DMS153 (cell line): Measurements from ENCODE around the gene TDRD5.
"Not testable (repeated sequence)": the region's sequence is repeated elsewhere in the genome, so short reads cannot be mapped to it uniquely, and the experiment has no call there.

Experiments used
- DNase-seq: peaks from one replicate; lab custom pipeline; 2025; lab: John Stamatoyannopoulos, UW

The TDRD5 gene

DNA sequence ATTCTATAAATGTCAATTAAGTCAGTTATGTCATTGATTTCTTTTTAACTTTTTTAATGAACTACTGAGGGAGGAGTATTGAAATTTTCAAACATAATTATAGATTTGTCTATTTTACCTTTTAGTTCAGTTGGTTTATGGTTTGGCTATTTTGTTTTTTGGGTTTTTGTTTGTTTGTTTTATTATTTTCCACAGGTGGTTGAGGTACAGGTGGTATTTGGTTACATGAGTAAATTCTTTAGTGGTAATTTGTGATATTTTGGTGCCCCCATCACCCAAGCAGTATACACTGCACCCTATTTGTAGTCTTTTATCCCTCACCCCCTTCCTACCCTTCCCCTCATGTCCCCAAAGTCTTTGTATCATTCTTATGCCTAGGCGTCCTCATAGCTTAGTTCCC lies 9.5 kb downstream of the TDRD5 start:
- DNase-seq: no peak

DNA sequence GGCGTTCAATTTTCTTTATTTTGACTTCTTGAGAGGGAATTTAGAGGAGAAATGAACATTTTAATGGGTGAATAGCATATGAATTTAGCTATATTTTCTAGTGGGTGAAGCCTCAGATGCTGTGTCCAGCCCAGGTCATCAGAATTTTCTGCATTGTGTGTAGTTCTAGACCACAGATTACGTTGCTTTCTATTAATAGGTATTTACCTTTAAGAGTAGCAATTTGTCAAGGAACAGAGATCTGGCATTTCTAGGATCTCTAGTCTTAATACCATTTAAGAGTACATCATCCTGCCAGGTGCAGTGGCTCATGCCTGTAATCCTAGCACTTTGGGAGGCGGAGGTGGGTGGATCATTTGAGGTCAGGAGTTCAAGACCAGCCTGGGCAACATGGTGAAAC lies 20.7 kb downstream of the TDRD5 start:
- DNase-seq: no peak

DNA sequence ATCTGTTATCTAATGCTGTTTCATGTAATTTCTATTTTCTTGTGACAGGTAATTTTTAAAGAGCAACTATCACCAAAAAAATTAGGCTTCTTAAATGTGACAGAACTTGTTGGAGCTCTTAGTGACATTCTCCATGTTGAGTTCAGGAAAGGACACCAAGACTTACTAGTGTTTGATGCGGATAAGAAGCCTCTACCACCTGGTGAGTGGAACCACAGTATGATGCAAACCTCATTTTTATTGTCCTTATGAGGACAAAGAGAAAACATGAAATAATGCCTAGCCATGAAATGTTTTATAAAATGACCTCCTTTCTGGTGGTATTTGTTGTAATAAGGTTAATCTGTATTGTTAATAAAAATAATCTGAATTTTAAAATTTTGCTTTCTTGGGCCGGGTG lies 39.1 kb downstream of the TDRD5 start:
- no peak for DNase-seq

DNA sequence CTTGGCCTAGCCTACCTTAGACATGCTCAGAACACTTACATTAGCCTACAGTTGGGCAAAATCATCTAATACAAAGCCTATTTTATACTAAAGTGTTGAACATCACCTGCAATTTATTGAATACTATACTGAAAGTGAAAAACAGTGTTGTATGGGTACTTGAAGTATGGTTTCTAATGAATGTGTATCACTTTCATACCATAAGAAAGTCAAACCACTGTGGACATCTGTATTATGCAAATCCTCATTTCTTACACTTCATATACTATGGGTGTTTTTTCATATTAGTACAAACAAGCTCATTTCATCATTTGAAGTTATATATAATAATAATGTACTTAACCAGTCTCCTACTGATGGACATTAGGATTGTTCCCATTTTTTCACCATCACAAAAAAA lies 41.2 kb downstream of the TDRD5 start:
- no peak for DNase-seq

DNA sequence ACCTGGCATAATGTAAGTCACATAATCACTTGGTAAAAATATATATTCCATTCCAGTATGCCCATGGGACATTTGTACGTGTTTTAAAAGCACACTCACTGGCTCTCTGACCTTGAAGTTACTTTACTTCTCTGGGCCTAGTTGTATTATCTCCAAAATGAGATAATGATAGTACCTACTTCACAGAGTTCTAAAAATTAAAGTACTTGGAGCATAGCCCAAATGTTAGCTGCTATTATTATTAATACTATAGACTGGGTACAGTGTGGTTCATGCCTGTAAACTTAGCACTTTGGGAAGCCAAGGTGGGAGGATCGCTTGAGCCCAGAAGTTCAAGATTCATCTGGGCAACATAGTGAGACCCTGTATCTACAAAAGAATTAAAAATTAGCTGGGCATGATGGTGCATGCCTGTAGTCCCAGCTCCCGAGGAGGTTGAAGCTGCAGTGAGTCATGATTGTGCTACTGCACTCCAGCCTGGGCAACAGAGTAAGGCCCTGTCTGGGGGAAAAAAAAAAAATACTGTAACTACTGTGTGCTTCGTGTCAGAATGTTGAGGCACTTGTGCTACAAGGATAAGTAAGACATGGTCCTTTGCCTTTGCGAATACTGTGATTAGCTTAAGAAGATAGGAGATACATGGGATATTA lies 45.7 kb downstream of the TDRD5 start:
- DNase-seq: no peak

DNA sequence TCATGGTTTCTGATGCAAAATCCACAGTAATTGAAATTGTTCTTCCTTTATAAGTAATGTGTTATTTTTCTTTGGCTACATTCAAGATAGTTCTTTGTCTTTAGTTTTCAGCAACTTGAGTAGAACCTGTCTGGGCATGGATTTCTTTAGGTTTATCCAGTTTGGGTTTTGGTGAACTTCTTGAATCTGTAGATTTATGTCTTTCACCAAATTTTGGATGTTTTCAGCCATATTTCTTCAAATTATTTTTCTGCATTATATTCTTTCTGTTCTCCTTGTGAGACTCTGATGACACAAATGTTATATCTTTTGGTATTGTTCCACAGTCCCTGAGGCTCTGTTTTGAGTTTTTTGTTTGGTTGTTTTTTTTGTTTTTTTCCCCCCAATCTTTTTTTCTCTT lies 69.4 kb downstream of the TDRD5 start:
- no peak for DNase-seq

DNA sequence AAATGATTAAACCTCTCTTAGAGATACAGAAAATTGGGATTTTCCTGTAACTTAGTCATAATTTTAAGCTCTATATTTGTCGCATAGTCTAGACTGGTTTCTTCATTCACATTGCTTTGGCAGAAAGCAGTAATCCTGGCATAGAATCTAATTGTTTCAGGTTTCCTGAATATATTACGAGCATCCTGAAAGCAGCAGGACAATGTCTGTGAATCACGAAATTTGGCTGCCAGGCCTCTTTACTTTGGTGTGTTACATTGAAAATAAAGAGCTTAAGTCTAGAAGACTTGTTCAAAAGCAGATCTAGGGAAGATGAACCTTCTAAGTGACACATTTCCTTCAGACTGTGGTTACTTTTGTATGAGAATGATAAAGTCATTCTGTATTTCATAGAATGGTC lies 72.2 kb downstream of the TDRD5 start:
- DNase-seq: no peak

DNA sequence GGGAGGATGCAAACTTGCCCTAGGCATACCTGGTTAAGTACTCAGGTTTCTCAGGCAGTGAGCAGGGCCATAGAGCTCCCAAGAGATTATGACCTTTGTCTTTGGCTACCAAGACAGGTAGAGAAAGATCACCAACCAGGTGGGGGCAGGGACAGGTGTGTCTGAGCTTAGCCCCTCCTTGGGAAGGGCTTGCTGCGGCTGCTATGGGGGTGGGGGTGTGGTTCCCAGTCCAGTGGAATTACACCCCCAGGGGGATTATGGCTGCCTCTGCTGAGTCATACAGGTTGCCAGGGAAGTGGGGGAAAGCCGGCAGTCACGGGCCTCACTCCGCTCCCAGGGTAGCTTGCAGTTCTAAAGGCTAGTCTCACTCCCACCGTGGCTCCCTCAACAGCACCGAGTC lies 86.2 kb downstream of the TDRD5 start:
- DNase-seq: no peak

DNA sequence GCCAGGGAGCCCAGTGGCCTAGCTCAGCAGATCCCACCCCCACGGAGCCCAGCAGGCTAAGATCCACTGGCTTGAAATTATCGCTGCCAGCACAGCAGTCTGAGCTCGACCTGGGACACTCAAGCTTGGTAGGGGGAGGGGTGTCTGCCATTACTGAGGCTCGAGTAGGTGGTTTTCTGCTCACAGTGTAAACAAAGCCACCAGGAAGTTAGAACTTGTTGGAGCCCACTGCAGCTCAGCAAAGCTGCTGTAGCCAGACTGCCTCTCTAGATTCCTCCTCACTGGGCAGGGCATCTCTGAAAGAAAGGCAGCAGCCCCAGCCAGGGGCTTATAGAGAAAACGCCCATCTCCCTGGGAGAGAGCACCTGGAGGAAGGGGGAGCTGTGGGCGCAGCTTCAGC lies 102.9 kb downstream of the TDRD5 start:
- DNase-seq: not testable (repeated sequence)

DNA sequence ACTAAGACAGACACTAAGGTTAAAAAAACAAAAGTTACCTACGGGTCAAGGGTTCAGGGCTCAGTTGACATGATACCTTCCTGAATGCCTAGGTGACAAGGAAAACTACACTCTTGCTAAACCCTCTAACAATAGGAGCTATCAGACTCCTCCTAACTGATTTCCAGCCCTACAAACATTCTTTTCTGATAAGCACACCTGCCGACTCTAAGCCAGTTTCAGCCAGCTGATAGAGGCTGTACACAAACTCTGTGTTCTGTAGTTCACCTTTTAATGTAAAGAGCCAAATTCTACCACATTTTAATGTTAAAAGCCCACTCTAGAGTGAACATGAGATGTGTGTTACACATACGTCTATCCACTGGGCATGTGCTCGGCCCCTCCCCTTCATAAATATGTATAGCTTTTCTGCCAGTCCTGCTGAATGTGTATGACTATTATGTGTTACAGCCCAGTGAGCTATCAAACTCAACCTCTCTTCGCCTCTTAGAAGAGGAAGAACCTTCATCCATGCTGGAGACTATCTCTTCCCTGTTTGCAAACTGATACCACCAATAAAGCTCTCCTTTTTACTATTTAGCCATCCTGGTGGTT lies 111.4 kb downstream of the TDRD5 start:
- no peak for DNase-seq

DNA sequence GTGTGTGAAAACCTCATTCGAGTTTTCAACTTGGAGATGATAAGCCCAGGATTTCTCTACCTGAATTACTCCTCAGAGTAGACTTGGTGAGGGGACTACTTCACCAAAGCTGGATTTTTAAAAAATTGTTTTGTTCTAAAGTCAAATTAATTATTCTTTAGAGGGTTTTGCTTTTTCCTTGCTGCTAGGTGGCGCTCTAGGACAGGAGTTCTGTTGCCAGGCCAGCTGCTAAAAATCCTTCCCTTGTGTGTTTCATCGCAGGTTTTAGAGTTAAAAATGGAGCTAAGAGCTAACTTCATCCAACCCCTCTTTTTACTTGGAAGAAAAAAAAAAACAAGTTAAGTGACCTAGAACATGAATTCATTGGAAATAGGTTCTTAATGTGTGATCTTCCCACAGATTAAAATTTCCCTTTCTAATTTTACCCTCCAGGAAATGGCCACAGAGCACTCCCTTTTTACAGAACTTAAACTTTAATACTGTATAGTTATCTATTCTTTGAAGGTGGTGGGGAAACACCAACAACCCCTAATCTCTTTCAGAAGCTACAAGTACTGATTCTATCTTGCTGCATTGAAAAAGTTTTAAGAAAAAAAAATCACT lies 114.8 kb downstream of the TDRD5 start:
- DNase-seq: peak; percentile 29

DNA sequence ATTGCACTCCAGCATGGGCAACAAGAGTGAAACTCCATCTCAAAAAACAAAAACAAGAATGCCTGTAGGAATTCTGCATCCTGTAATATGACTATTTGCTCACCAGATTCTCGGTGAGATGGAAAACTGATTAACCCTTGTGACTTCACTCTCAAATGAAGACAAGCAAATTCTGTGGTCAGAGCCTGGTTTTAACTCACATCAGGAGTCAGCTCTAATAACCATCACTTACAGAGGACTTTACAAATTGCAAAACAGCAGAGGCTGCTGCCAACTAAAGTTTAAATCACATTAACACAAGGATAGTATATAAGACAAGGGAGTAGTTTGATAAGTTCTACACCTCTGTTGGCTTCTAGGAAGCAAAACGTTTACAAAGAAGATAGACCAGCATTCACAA lies 115.8 kb downstream of the TDRD5 start:
- DNase-seq: no peak

DNA sequence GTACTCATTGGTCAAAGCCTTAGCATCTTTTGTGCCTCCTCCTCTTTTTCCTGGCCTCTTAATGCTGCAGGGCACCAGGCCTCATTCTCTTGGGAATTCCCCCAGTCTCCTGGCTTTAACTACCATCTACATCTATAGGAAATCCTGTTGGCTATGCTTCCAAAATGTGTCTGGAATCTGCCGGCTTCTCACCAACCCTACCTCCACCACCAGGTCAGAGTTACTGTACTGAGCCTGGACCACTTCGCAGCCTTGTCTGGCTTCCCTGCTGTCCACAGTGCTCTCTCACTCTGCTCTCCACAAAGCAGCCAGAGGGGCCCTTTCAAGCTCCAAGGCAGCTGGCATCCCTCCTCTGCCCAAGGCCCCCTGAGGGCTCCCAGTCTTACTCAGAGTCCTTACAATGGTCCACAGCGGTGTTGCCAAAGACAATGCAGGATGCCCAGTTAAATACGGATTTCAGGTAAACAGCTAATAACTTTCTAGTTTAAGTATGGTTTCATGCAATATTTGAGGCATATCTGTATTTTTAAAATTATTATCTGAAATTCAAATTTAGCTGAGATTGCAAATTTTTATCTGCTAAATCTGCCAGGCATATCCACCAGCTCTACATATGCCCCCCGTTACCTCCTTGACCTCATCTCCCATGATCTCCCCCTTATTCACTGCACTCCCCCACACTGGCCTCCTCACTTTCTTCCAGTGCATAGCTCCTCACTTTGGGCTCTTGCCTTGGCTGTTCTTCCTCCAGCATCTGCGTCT lies 117.0 kb downstream of the TDRD5 start:
- DNase-seq: no peak

DNA sequence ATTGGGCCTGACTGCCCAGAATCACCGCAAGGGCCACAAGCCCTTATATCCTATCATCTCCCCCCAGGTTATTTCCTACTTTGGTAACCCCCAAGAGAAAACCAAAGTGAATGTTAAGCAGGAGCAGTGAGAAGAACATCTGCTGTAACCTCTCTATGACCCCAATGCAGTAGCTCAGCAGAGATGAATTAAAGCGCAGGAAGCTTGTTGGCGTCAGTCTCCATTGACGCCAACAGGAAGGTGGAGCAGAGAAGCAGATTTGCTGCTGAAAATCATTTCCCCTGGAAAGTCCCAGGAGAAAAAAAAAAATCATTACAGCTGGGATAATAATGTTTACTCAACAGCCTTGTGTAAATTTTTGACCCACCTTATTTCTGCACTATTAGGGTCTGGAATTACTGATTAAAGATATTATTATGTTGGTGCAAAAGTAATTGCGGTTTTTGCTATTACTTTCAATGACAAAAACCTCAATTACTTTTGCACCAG lies 118.3 kb downstream of the TDRD5 start:
- peak; percentile 9 for DNase-seq

DNA sequence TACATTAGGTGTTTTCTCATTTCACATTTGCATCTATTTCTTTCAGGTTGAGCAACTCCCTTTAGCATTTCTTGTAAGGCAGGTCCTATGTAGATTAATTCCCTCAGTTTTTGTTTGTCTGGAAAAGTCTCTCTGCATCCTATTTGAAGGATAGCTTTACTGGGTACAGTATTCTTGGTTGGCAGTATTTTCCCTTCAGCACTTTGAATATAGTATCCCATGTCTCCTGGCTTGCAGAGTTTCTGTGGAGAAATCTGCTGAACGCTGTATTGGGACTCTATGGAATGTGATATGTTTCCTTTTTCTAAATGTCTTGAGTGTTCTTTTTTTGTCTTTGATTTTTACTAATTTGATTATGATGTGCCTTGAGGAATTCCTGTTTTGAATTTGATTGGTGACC lies 122.5 kb downstream of the TDRD5 start:
- no peak for DNase-seq

DNA sequence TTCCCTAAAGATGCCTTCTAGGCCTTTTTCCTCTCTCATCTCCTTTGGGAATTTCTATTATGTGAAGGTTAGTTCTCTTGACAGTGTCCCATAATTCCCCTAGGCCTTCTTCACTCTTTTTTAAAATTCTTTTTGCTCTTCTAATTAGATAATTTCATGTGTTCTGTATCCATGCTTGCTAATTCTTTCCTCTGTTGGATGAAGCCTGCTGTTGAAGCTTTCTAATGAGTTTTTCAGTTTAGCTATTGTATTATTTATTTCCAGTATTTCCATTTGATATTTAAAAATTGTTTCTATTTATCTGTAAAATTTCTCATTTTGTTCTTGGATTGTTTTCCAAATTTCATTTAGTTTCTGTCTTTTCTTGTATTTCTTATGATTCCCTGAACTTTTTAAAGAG lies 123.0 kb downstream of the TDRD5 start:
- DNase-seq: no peak

DNA sequence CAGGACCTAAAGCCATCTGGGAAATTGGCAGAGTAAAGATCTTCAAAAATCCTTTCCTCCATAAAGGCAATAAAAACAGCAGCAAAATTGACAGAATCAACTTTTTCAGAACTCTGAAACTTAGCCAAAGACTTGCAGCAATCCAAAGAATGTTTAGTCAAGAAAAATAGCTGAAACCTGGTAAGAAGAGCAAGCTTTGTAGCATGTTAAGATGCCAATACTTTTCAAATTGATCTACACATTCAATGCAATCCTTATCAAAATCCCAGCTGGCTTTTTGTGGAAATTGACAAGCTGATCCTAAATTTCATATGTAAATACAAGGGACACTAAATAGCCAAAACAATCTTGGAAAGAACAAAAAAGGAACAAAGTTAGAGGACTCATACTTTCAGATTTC lies 127.6 kb downstream of the TDRD5 start:
- no peak for DNase-seq

DNA sequence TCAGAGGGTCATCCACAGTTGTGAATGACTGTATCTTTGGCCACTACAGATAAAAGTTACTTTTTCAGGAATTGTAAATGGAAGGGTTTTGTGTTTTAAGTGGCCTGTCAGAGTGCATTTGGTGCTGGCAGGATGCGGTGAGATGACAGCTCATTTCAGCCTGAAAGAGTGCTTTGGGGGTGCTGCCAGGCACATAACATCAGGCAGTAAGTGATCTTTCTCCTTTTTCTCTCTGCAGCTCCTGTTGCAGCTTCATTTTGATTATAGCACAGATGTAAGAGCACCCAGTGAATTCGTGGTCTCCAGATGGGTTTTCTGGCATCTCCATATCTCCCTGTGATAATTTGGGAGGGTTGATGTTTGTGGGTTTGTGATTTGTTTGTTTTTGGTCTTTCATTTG lies 136.6 kb downstream of the TDRD5 start:
- no peak for DNase-seq

DNA sequence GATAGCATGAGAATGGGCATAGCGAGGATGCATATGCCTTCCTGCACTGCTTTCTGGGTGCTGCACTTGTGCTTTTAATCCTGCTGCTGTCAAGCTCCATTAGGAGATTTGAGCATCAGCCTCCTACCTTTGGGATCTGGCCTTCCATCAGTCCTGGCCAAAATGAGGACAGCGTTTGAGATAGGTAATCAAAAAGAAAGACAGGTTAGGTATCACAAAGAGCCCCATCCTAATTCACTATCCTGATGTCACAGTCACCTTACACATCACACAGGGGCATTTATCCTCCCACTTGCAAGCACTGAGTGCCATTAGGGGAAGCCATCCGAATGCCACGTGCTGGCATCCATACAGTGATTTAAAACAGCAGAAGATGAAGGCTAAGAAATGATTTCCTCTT lies 138.2 kb downstream of the TDRD5 start:
- no peak for DNase-seq

DNA sequence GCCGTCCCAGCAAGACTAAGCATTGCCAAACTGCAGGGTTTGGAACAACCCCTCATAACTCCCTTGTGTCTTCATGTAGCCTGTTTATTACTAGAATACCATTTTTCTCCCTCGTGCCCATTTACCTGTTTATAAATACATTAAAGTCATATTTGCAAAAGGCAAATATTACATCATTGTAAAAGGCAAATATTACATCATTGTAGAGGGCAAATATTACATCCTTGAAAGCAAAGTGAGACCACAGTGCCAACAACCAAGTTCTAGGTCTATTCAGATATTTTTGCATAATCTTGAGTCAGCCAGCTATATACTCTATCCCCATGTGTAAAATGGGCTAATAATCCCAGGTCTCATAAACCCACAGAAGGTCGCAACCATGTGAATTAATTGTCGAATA lies 140.0 kb downstream of the TDRD5 start:
- no peak for DNase-seq
